H9 (cell line): ENCODE results near the gene RFNG. TPM values are rescaled to one million over a fixed set of nuclear protein-coding genes. Genes with fewer than 3 reads are reported as not detected.

Experiments
- DNase-seq: peaks from one replicate; pipeline ENCODE4 v3.0.0-alpha.2; 2017
- H2AFZ ChIP-seq: one replicate; pipeline ENCODE4 v1.6.1; 2013; ENCODE audit warnings: mild to moderate bottlenecking, low read length, control low read depth, moderate library complexity
- H2AK5ac ChIP-seq: 2 replicates; pipeline ENCODE4 v1.6.1; 2013; ENCODE audit warnings: low read length, control low read depth, mixed read lengths; ENCODE audit not compliant: insufficient read length
- H2BK120ac ChIP-seq: one replicate; pipeline ENCODE4 v1.6.1; 2013; ENCODE audit warnings: low read depth, mild to moderate bottlenecking, low read length, control low read depth, inconsistent platforms; ENCODE audit not compliant: poor library complexity, severe bottlenecking
- H2BK12ac ChIP-seq: 2 replicates; pipeline ENCODE4 v1.6.1; 2013; ENCODE audit warnings: low read length, control low read depth, mixed read lengths, low read depth; ENCODE audit not compliant: insufficient read length
- H2BK15ac ChIP-seq: 2 replicates; pipeline ENCODE4 v1.6.1; 2013; ENCODE audit warnings: low read depth, low read length, control low read depth
- H2BK20ac ChIP-seq: one replicate; pipeline ENCODE4 v1.6.1; 2013; ENCODE audit warnings: low read depth, mild to moderate bottlenecking, low read length, control low read depth, inconsistent platforms; ENCODE audit not compliant: poor library complexity, severe bottlenecking
- H2BK5ac ChIP-seq: 2 replicates; pipeline ENCODE4 v1.6.1; 2013; ENCODE audit warnings: low read length, control low read depth, mixed read lengths; ENCODE audit not compliant: insufficient read length
- H3K14ac ChIP-seq: 2 replicates; pipeline ENCODE4 v1.6.1; 2013; ENCODE audit warnings: low read length, control low read depth; ENCODE audit not compliant: insufficient read depth
- H3K18ac ChIP-seq: 2 replicates; pipeline ENCODE4 v1.6.1; 2013; ENCODE audit warnings: low read depth, mild to moderate bottlenecking, mixed read lengths, low read length, control low read depth; ENCODE audit not compliant: insufficient read length
- H3K23ac ChIP-seq: 2 replicates; pipeline ENCODE4 v1.6.1; 2013; ENCODE audit warnings: low read length, control low read depth, mixed read lengths, low read depth; ENCODE audit not compliant: insufficient read length
- H3K23me2 ChIP-seq: 2 replicates; pipeline ENCODE4 v1.6.1; 2013; ENCODE audit warnings: low read depth, mild to moderate bottlenecking, mixed read lengths, low read length, control low read depth; ENCODE audit not compliant: insufficient read length, poor library complexity, severe bottlenecking
- H3K27ac ChIP-seq: 2 replicates; pipeline ENCODE4 v1.5.1; 2013; ENCODE audit warnings: low read length, control low read depth, mixed read lengths, low read depth; ENCODE audit not compliant: insufficient read length
- H3K27me3 ChIP-seq: 2 replicates; pipeline ENCODE4 v1.6.1; 2013; ENCODE audit warnings: low read length, control low read depth, inconsistent platforms; ENCODE audit not compliant: insufficient read depth
- H3K4ac ChIP-seq: 2 replicates; pipeline ENCODE4 v1.6.1; 2013; ENCODE audit warnings: low read depth, mild to moderate bottlenecking, control low read depth, inconsistent platforms, low read length, moderate library complexity
- H3K4me1 ChIP-seq: 2 replicates; pipeline ENCODE4 v1.6.1; 2013; ENCODE audit warnings: low read length, control low read depth, inconsistent platforms; ENCODE audit not compliant: insufficient read depth
- H3K4me2 ChIP-seq: 2 replicates; pipeline ENCODE4 v1.6.1; 2013; ENCODE audit warnings: low read length, control low read depth, mixed read lengths; ENCODE audit not compliant: insufficient read length, insufficient read depth
- H3K56ac ChIP-seq: 2 replicates; pipeline ENCODE4 v1.6.1; 2013; ENCODE audit warnings: low read depth, mild to moderate bottlenecking, mixed read lengths, low read length, control low read depth; ENCODE audit not compliant: insufficient read length
- H3K79me1 ChIP-seq: 2 replicates; pipeline ENCODE4 v1.6.1; 2013; ENCODE audit warnings: low read depth, mild to moderate bottlenecking, moderate library complexity, low read length, control low read depth, inconsistent platforms; ENCODE audit not compliant: insufficient read depth, poor library complexity, severe bottlenecking
- H3K79me2 ChIP-seq: 2 replicates; pipeline ENCODE4 v1.6.1; 2013; ENCODE audit warnings: low read length, control low read depth, inconsistent platforms; ENCODE audit not compliant: insufficient read depth
- H3K9ac ChIP-seq: 2 replicates; pipeline ENCODE4 v1.6.1; 2013; ENCODE audit warnings: low read length, control low read depth, mixed read lengths; ENCODE audit not compliant: insufficient read length; ENCODE audit errors: extremely low read depth
- H3K9me3 ChIP-seq: one replicate; pipeline ENCODE4 v1.6.1; 2013; ENCODE audit warnings: low read depth, low read length, inconsistent platforms; ENCODE audit not compliant: control insufficient read depth
- H3T11ph ChIP-seq: one replicate; pipeline ENCODE4 v1.6.1; 2013; ENCODE audit warnings: mild to moderate bottlenecking, low read length, control low read depth, inconsistent platforms
- H4K20me1 ChIP-seq: one replicate; pipeline ENCODE4 v1.6.1; 2013; ENCODE audit not compliant: control insufficient read depth, insufficient read length, insufficient read depth
- H4K5ac ChIP-seq: 2 replicates; pipeline ENCODE4 v1.6.1; 2013; ENCODE audit warnings: low read depth, mild to moderate bottlenecking, mixed read lengths, low read length, control low read depth; ENCODE audit not compliant: insufficient read length
- H4K8ac ChIP-seq: replicated peaks from 2 replicates; pipeline ENCODE4 v1.6.1; 2013; ENCODE audit warnings: low read length, control low read depth, mixed read lengths, low read depth; ENCODE audit not compliant: insufficient read length
- H4K91ac ChIP-seq: 2 replicates; pipeline ENCODE4 v1.6.1; 2013; ENCODE audit warnings: low read depth, mild to moderate bottlenecking, moderate library complexity, mixed read lengths, low read length, control low read depth; ENCODE audit not compliant: insufficient read length
- H3K27ac Mint-ChIP-seq, 3 experiments: 2 replicates in 2 of 3; 3 replicates in 1 of 3; pipeline ENCODE4 v1.8.0; 2020 to 2021; ENCODE audit warnings: mixed read lengths in 3 of 3, mild to moderate bottlenecking in 1 of 3, moderate library complexity in 1 of 3
- H3K27me3 Mint-ChIP-seq: 2 replicates; pipeline ENCODE4 v1.8.0; 2021; ENCODE audit warnings: low read depth, mild to moderate bottlenecking, moderate library complexity, mixed read lengths
- H3K36me3 Mint-ChIP-seq, 3 experiments: 2 replicates in 2 of 3; 3 replicates in 1 of 3; pipeline ENCODE4 v1.8.0; 2020 to 2021; ENCODE audit warnings: low read depth in 3 of 3, mixed read lengths in 3 of 3; ENCODE audit not compliant: insufficient read depth in 1 of 3
- H3K4me1 Mint-ChIP-seq, 2 experiments: 2 replicates each; pipeline ENCODE4 v1.8.0; 2020; ENCODE audit warnings: mixed read lengths in 2 of 2
- H3K4me3 Mint-ChIP-seq, 2 experiments: 2 replicates in 1 of 2; 3 replicates in 1 of 2; pipeline ENCODE4 v1.8.0; 2020 to 2021; ENCODE audit warnings: mild to moderate bottlenecking in 2 of 2, mixed read lengths in 2 of 2, moderate library complexity in 1 of 2
- H3K9me3 Mint-ChIP-seq, 2 experiments: 2 replicates in 1 of 2; 3 replicates in 1 of 2; pipeline ENCODE4 v1.8.0; 2020; ENCODE audit warnings: mild to moderate bottlenecking in 2 of 2, mixed read lengths in 2 of 2, moderate library complexity in 1 of 2
- WGBS: extraction: QIAGEN DNeasy Blood & Tissue Kit; methylation state at CpG from one replicate; pipeline ENCODE4 v1.1.7; 2013; ENCODE audit warnings: missing lambda C conversion rate, low lambda C conversion rate, mixed read lengths; ENCODE audit not compliant: insufficient read length; ENCODE audit errors: extremely low coverage; 5-methylcytosine and 5-hydroxymethylcytosine counted together
- total RNA-seq: library from RNA; stranded (reverse); gene quantifications from 2 replicates; pipeline ENCODE4 v1.2.1, GENCODE V29; 2021
- TF ChIP-seq, protein P1 (sequence below): fragments of 200-600 bp; sonication (generic); conservative IDR thresholded peaks from 3 replicates; pipeline ENCODE4 v1.8.0; 2021; ENCODE audit warnings: antibody characterized with exemption, mild to moderate bottlenecking

Gene RFNG
- total RNA-seq, 1 experiment from 2014 or later, result 34.0 TPM

DNA sequence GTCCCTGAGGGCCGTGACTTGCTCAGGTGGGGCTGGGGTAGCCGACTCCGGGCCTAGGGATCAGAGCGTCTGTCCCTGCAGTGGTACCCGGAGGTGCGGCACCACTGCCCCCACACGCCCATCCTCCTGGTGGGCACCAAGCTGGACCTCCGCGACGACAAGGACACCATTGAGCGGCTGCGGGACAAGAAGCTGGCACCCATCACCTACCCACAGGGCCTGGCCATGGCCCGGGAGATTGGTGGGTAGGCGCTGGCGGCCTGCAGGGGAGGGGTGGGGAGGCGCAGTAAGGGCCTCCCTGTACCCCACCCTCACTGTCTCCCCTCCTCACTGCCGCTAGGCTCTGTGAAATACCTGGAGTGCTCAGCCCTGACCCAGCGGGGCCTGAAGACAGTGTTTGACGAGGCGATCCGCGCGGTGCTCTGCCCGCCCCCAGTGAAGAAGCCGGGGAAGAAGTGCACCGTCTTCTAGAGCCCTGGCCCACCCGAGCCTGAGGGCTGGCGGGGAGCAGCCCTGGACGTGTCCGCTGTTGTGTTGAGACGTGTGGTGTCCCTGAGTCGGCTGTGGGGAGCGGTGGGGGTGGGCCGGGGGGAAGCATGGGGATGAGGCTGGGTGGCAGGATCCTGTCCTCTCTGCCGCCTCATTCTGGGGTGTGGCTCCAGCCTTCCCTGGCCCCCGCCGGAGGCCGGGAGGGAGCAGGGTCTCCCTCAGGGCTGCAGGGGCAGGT is 18.1 kb downstream of the RFNG start:
- no peak overlapping the region for H3T11ph ChIP-seq
- H3K14ac ChIP-seq, result no peak overlapping the region
- H3K27ac ChIP-seq, result no peak overlapping the region
- H3K4me1 ChIP-seq, result no peaks in the 10 kb centered on the region
- no CpG with 5 or more reads among the region's 38 CpGs for WGBS
- no peaks in the 10 kb centered on the region for H3K9me3 ChIP-seq
- TF ChIP-seq, protein P1, sequence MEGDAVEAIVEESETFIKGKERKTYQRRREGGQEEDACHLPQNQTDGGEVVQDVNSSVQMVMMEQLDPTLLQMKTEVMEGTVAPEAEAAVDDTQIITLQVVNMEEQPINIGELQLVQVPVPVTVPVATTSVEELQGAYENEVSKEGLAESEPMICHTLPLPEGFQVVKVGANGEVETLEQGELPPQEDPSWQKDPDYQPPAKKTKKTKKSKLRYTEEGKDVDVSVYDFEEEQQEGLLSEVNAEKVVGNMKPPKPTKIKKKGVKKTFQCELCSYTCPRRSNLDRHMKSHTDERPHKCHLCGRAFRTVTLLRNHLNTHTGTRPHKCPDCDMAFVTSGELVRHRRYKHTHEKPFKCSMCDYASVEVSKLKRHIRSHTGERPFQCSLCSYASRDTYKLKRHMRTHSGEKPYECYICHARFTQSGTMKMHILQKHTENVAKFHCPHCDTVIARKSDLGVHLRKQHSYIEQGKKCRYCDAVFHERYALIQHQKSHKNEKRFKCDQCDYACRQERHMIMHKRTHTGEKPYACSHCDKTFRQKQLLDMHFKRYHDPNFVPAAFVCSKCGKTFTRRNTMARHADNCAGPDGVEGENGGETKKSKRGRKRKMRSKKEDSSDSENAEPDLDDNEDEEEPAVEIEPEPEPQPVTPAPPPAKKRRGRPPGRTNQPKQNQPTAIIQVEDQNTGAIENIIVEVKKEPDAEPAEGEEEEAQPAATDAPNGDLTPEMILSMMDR, result no peak
- no peak overlapping the region for H3K23ac ChIP-seq
- Mint-ChIP-seq H3K36me3 (peaks cover 8 to 21% (median 16%) of the 10 kb centered on the region in 3 experiments; a peak in 6 of 7 replicates), H3K4me3 (peak overlapping the region in 1 of 2 experiments; percentile 77; a peak in 2 of 5 replicates), H3K27me3 (peaks cover 4% of the 10 kb centered on the region), H3K27ac (no peak overlapping the region), H3K4me1 (peaks cover 7 to 24% of the 10 kb centered on the region in 2 experiments), H3K9me3 (no peaks in the 10 kb centered on the region)
- peaks cover 8% of the 10 kb centered on the region for H3K23me2 ChIP-seq
- no peak overlapping the region for H3K9ac ChIP-seq
- no peak overlapping the region for H2BK12ac ChIP-seq
- H3K4me2 ChIP-seq, result no peak overlapping the region
- H3K4ac ChIP-seq, result no peak overlapping the region
- H2BK15ac ChIP-seq, result no peak overlapping the region
- no peak overlapping the region for H3K56ac ChIP-seq
- no peak overlapping the region for H3K18ac ChIP-seq
- H2BK20ac ChIP-seq, result no peak overlapping the region
- DNase-seq, result no peak
- no peak overlapping the region for H4K91ac ChIP-seq
- no peaks in the 10 kb centered on the region for H4K20me1 ChIP-seq
- no peak overlapping the region for H2AFZ ChIP-seq
- no peak overlapping the region for H2BK5ac ChIP-seq
- no peak overlapping the region for H2AK5ac ChIP-seq
- H3K27me3 ChIP-seq, result no peaks in the 10 kb centered on the region; the same call in 1 of the 2 replicates
- no peaks in the 10 kb centered on the region for H3K79me2 ChIP-seq
- no peaks in the 10 kb centered on the region for H3K79me1 ChIP-seq
- H4K5ac ChIP-seq, result no peak overlapping the region
- H4K8ac ChIP-seq, result no peak overlapping the region
- no peak overlapping the region for H2BK120ac ChIP-seq
